Ascending aorta (tissue), 2 donors: ENCODE results near the gene CCDC78. TPM values are rescaled to one million over a fixed set of nuclear protein-coding genes. Genes with fewer than 3 reads are reported as not detected.

Experiments used
- DNase-seq, 2 donors: peaks; one replicate each; pipeline ENCODE4 v3.0.0-alpha.2; 2019; ENCODE audit warnings: low spot score in 2 of 2
- H3K27ac ChIP-seq, 2 donors: fragments of 200-600 bp; sonication (generic); one replicate each; pipeline ENCODE4 v1.5.1; 2016 to 2017; ENCODE audit warnings: mild to moderate bottlenecking in 1 of 2
- H3K27me3 ChIP-seq: fragments of 200-600 bp; sonication (generic); one replicate; pipeline ENCODE4 v1.5.1; 2017
- H3K36me3 ChIP-seq, 2 donors: fragments of 200-600 bp; sonication (generic); one replicate each; pipeline ENCODE4 v1.5.1; 2016
- H3K4me1 ChIP-seq, 2 donors: fragments of 200-600 bp; sonication (generic); one replicate each; pipeline ENCODE4 v1.5.1; 2016 to 2017; ENCODE audit warnings: mild to moderate bottlenecking in 1 of 2
- H3K4me3 ChIP-seq, 2 donors: fragments of 200-600 bp; sonication (generic); one replicate each; pipeline ENCODE4 v1.5.1; 2016 to 2017; ENCODE audit warnings: mild to moderate bottlenecking in 1 of 2
- H3K9me3 ChIP-seq, 2 donors: fragments of 200-600 bp; sonication (generic); one replicate each; pipeline ENCODE4 v1.5.1; 2016
- CTCF ChIP-seq, 3 experiments: fragments of 200-600 bp in 2 of 3; fragments of 450-650 bp in 1 of 3; sonication (generic) in 2 of 3; IDR thresholded peaks; one replicate each; pipeline ENCODE4 v1.5.1; 2016 to 2019; ENCODE audit warnings: antibody characterized with exemption in 3 of 3, mild to moderate bottlenecking in 1 of 3, moderate library complexity in 1 of 3
- intact Hi-C: fragments of 100-400 bp; cut with DNase I; formaldehyde crosslinking; loops from one replicate; pipeline ENCODE4 v1.15.1; 2023
- total RNA-seq: library from RNA; depleted of rRNA; stranded (reverse); fragments of >200 nt; gene quantifications from one replicate; pipeline ENCODE4 v1.1.0, GENCODE V29; 2016

CCDC78 gene
- total RNA-seq, 1 donor from 2014 or later = 8.2 TPM

- Histone ChIP-seq H3K36me3 (no peaks in the 10 kb centered on the region), H3K9me3 (no peaks in the 10 kb centered on the region), H3K4me1 (peaks cover 0 to 10% of the 10 kb centered on the region in 2 donors), H3K27me3 (peaks cover 28% of the 10 kb centered on the region), H3K4me3 (no peak within 1 kb of the TSS), H3K27ac (no peak within 1 kb of the TSS)
- intact Hi-C loops = no loop called here
- no peak for TF ChIP-seq CTCF (IDR thresholded peaks at IDR 0.05)
- DNase-seq = no peak
These were observed 20.6 kb downstream of the CCDC78 start, which contains the start of gene FBXL16 for GRCh38 chr16:705431-706188. Gene FBXL16 (minus strand): TSS chr16:705801. CDS start chr16:697405, 8,396 bp downstream.

GRCh38 chr16:704552-705380 is 21.5 kb downstream of the CCDC78 start:
- no peak for TF ChIP-seq CTCF (IDR thresholded peaks at IDR 0.05)
- Histone ChIP-seq H3K27ac (no peak overlapping the region), H3K36me3 (no peaks in the 10 kb centered on the region), H3K4me1 (peaks cover 0 to 5% of the 10 kb centered on the region in 2 donors), H3K4me3 (no peak overlapping the region), H3K9me3 (no peaks in the 10 kb centered on the region), H3K27me3 (peaks cover 33% of the 10 kb centered on the region)
- intact Hi-C loops = no loop called here
- DNase-seq = no peak

GRCh38 chr16:704047-704446 is 22.2 kb downstream of the CCDC78 start:
- DNase-seq = no peak
- H3K27me3 ChIP-seq = peaks cover 33% of the 10 kb centered on the region
- no peak overlapping the region for H3K27ac ChIP-seq
- H3K9me3 ChIP-seq = no peaks in the 10 kb centered on the region
- no peaks in the 10 kb centered on the region for H3K36me3 ChIP-seq
- TF ChIP-seq CTCF (IDR thresholded peaks at IDR 0.05) = no peak
- peaks cover 0 to 3% of the 10 kb centered on the region in 2 donors for H3K4me1 ChIP-seq
- no peak overlapping the region for H3K4me3 ChIP-seq
- intact Hi-C loops = no loop called here

GRCh38 chr16:703406-703805 is 22.8 kb downstream of the CCDC78 start:
- Histone ChIP-seq H3K27ac (no peak overlapping the region), H3K9me3 (no peaks in the 10 kb centered on the region), H3K4me3 (no peak overlapping the region), H3K4me1 (peaks cover 0 to 3% of the 10 kb centered on the region in 2 donors), H3K36me3 (no peaks in the 10 kb centered on the region), H3K27me3 (peaks cover 33% of the 10 kb centered on the region)
- intact Hi-C loops = no loop called here
- no peak for DNase-seq
- no peak for TF ChIP-seq CTCF (IDR thresholded peaks at IDR 0.05)

- H3K36me3 ChIP-seq = no peaks in the 10 kb centered on the region
- no peaks in the 10 kb centered on the region for H3K9me3 ChIP-seq
- no peak overlapping the region for H3K4me3 ChIP-seq
- H3K27ac ChIP-seq = no peak overlapping the region
- intact Hi-C loops = no loop called here
- H3K27me3 ChIP-seq = peaks cover 33% of the 10 kb centered on the region
- no peak for TF ChIP-seq CTCF (IDR thresholded peaks at IDR 0.05)
- DNase-seq = no peak
- peaks cover 0 to 3% of the 10 kb centered on the region in 2 donors for H3K4me1 ChIP-seq
These were observed 23.9 kb downstream of the CCDC78 start for GRCh38 chr16:702341-702740.
